Neural progenitor cell (in vitro differentiated cells): ENCODE measurements around the gene ABCG2. TPM values are rescaled to one million over a fixed set of nuclear protein-coding genes. Genes with fewer than 3 reads are reported as not detected.

ENCODE experiments used
- DNase-seq: peaks from one replicate; pipeline ENCODE4 v3.0.0-alpha.2; 2016; ENCODE audit warnings: low spot score
- H2AFZ ChIP-seq: fragments of 200-600 bp; sonication (generic); replicated peaks from 2 replicates; pipeline ENCODE4 v1.6.1; 2016; ENCODE audit warnings: antibody characterized with exemption
- H3F3A ChIP-seq: fragments of 200-600 bp; sonication (generic); 2 replicates; pipeline ENCODE4 v1.6.1; 2016; ENCODE audit warnings: antibody characterized with exemption, low read depth
- H3K27ac ChIP-seq: fragments of 200-600 bp; sonication (generic); 2 replicates; pipeline ENCODE4 v1.5.1; 2016; ENCODE audit warnings: mild to moderate bottlenecking
- H3K27me3 ChIP-seq: fragments of 200-600 bp; sonication (generic); 2 replicates; pipeline ENCODE4 v1.6.1; 2016; ENCODE audit warnings: mild to moderate bottlenecking, moderate library complexity
- H3K36me3 ChIP-seq: fragments of 200-600 bp; sonication (generic); 2 replicates; pipeline ENCODE4 v1.5.1; 2016
- H3K4me1 ChIP-seq: fragments of 200-600 bp; sonication (generic); 2 replicates; pipeline ENCODE4 v1.6.1; 2016; ENCODE audit warnings: mixed run types
- H3K4me2 ChIP-seq: fragments of 200-600 bp; sonication (generic); 2 replicates; pipeline ENCODE4 v1.6.1; 2016
- H3K4me3 ChIP-seq: fragments of 200-600 bp; sonication (generic); 2 replicates; pipeline ENCODE4 v1.5.1; 2016
- H3K79me2 ChIP-seq: fragments of 200-600 bp; sonication (generic); 2 replicates; pipeline ENCODE4 v1.6.1; 2016; ENCODE audit warnings: low read depth
- H3K9ac ChIP-seq: fragments of 200-600 bp; sonication (generic); 2 replicates; pipeline ENCODE4 v1.6.1; 2016
- H3K9me3 ChIP-seq: fragments of 200-600 bp; sonication (generic); 2 replicates; pipeline ENCODE4 v1.5.1; 2016; ENCODE audit warnings: low read depth
- H4K20me1 ChIP-seq: fragments of 200-600 bp; sonication (generic); 2 replicates; pipeline ENCODE4 v1.6.1; 2016; ENCODE audit warnings: low read depth
- H3K27ac Mint-ChIP-seq: 3 replicates; pipeline ENCODE4 v1.8.0; 2021; ENCODE audit warnings: mixed read lengths
- H3K27me3 Mint-ChIP-seq: 2 replicates; pipeline ENCODE4 v1.8.0; 2022; ENCODE audit warnings: low read depth, mild to moderate bottlenecking, inconsistent platforms, moderate library complexity, mixed read lengths; ENCODE audit not compliant: insufficient read depth
- H3K36me3 Mint-ChIP-seq: 3 replicates; pipeline ENCODE4 v1.8.0; 2021; ENCODE audit warnings: mixed read lengths
- H3K4me1 Mint-ChIP-seq: 3 replicates; pipeline ENCODE4 v1.8.0; 2021; ENCODE audit warnings: mixed read lengths
- H3K4me3 Mint-ChIP-seq: 3 replicates; pipeline ENCODE4 v1.8.0; 2021; ENCODE audit warnings: mild to moderate bottlenecking, moderate library complexity, mixed read lengths
- H3K9me3 Mint-ChIP-seq: 3 replicates; pipeline ENCODE4 v1.8.0; 2020; ENCODE audit warnings: mixed read lengths
- CTCF ChIP-seq: fragments of 200-600 bp; sonication (generic); IDR thresholded peaks from 2 replicates; pipeline ENCODE4 v1.5.1; 2017; ENCODE audit warnings: antibody characterized with exemption, mild to moderate bottlenecking
- EZH2 ChIP-seq: fragments of 200-600 bp; sonication (generic); IDR thresholded peaks from 2 replicates; pipeline ENCODE4 v1.6.1; 2017; ENCODE audit warnings: antibody characterized with exemption, mild to moderate bottlenecking, moderate library complexity
- EZH2phosphoT487 ChIP-seq: fragments of 200-600 bp; sonication (generic); IDR thresholded peaks from 2 replicates; pipeline ENCODE4 v1.6.1; 2017; ENCODE audit warnings: antibody characterized with exemption
- total RNA-seq: library from RNA; depleted of rRNA; stranded (reverse); fragments of >200 nt; gene quantifications from 2 replicates; pipeline ENCODE4 v1.2.3, GENCODE V29; 2015; ENCODE audit warnings: low replicate concordance

ABCG2 gene
- total RNA-seq, 1 donor from 2014 or later: 2.4 TPM

- no peak overlapping the region for H3K4me2 ChIP-seq
- H3K36me3 ChIP-seq: no peaks in the 10 kb centered on the region
- no peak for DNase-seq
- H3K36me3 Mint-ChIP-seq: peaks cover 5% of the 10 kb centered on the region
- H3K4me3 Mint-ChIP-seq: no peak overlapping the region
- H3F3A ChIP-seq: no peaks in the 10 kb centered on the region
- H3K4me1 ChIP-seq: no peaks in the 10 kb centered on the region
- H3K4me3 ChIP-seq: no peak overlapping the region
- peaks cover 42% of the 10 kb centered on the region for H3K9me3 Mint-ChIP-seq
- no peak for TF ChIP-seq EZH2
- TF ChIP-seq EZH2phosphoT487: no peak
- no peak for TF ChIP-seq CTCF
- H2AFZ ChIP-seq: no peak overlapping the region
- H3K27ac Mint-ChIP-seq: no peak overlapping the region
- H3K4me1 Mint-ChIP-seq: no peaks in the 10 kb centered on the region
- H4K20me1 ChIP-seq: no peaks in the 10 kb centered on the region
- H3K9ac ChIP-seq: no peak overlapping the region
- no peaks in the 10 kb centered on the region for H3K27me3 ChIP-seq
- peaks cover 23% of the 10 kb centered on the region for H3K9me3 ChIP-seq
- no peak overlapping the region for H3K27ac ChIP-seq
- no peaks in the 10 kb centered on the region for H3K79me2 ChIP-seq
- peaks cover 2% of the 10 kb centered on the region for H3K27me3 Mint-ChIP-seq
Measured at GRCh38 chr4:88119943-88120342, 38.5 kb downstream of the ABCG2 start.

GRCh38 chr4:88115587-88115986 lies 42.9 kb downstream of the ABCG2 start:
- Histone ChIP-seq H3K4me3 (no peak overlapping the region), H3K27me3 (no peaks in the 10 kb centered on the region), H3F3A (no peaks in the 10 kb centered on the region), H3K9ac (no peak overlapping the region), H3K4me2 (no peak overlapping the region), H4K20me1 (no peaks in the 10 kb centered on the region), H3K4me1 (no peaks in the 10 kb centered on the region), H2AFZ (no peak overlapping the region), H3K27ac (no peak overlapping the region), H3K36me3 (no peaks in the 10 kb centered on the region), H3K79me2 (no peaks in the 10 kb centered on the region), H3K9me3 (peaks cover 12% of the 10 kb centered on the region)
- H3K27ac Mint-ChIP-seq: no peak overlapping the region
- no peak for DNase-seq
- H3K4me3 Mint-ChIP-seq: no peak overlapping the region
- peaks cover 2% of the 10 kb centered on the region for H3K36me3 Mint-ChIP-seq
- H3K9me3 Mint-ChIP-seq: peaks cover 17% of the 10 kb centered on the region
- H3K27me3 Mint-ChIP-seq: peaks cover 2% of the 10 kb centered on the region
- no peak for TF ChIP-seq CTCF
- TF ChIP-seq EZH2: no peak
- no peak for TF ChIP-seq EZH2phosphoT487
- no peaks in the 10 kb centered on the region for H3K4me1 Mint-ChIP-seq

GRCh38 chr4:88112856-88113255 lies 45.6 kb downstream of the ABCG2 start:
- Histone ChIP-seq H3F3A (no peaks in the 10 kb centered on the region), H3K4me2 (no peak overlapping the region), H2AFZ (no peak overlapping the region), H3K27ac (no peak overlapping the region), H3K27me3 (no peaks in the 10 kb centered on the region), H3K9me3 (no peaks in the 10 kb centered on the region), H3K36me3 (no peaks in the 10 kb centered on the region), H3K4me3 (no peak overlapping the region), H4K20me1 (no peaks in the 10 kb centered on the region), H3K4me1 (no peaks in the 10 kb centered on the region), H3K79me2 (no peaks in the 10 kb centered on the region), H3K9ac (no peak overlapping the region)
- H3K27me3 Mint-ChIP-seq: peaks cover 2% of the 10 kb centered on the region
- H3K27ac Mint-ChIP-seq: no peak overlapping the region
- H3K4me3 Mint-ChIP-seq: no peak overlapping the region
- DNase-seq: no peak
- H3K4me1 Mint-ChIP-seq: no peaks in the 10 kb centered on the region
- no peak for TF ChIP-seq EZH2phosphoT487
- TF ChIP-seq CTCF: no peak
- H3K36me3 Mint-ChIP-seq: no peaks in the 10 kb centered on the region
- H3K9me3 Mint-ChIP-seq: no peaks in the 10 kb centered on the region
